Measurements from ENCODE around the gene CIAO2A. TPM values are rescaled to one million over a fixed set of nuclear protein-coding genes. Genes with fewer than 3 reads are reported as not detected.

Gene CIAO2A
- total RNA-seq, 1 experiment from 2014 or later, result 89.8 TPM

DNA sequence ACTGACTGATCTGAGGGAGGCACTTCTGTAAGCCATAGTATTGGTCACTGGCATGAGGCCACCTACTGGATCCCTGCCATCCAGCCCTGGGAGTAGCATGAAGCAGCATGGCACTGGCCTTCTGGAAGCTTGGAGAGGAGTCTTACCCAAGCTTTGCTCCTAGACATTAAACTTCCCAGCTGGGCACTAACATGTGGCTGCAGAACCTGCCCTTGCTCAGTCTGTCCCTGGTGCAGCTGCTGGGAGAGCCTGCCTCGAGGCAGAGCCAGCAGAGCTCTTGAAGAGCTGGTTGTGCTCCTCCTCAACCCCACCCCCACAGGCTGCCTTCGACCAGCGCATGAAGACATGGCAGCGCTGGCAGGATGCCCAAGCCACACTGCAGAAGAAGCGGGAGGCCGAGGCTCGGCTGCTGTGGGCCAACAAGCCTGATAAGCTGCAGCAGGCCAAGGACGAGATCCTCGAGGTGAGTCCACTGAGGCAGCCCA lies 40.7 kb upstream of the CIAO2A start:
- ChIA-PET POLR2A (no interaction called here), CTCF (no interaction called here)
- no TSS peak for BruUV-seq (replicated peaks)
- DNase-seq (ENCODE audit: low read depth, low spot score), result no peak
- ATAC-seq, result no peak
- Histone ChIP-seq H3K4me1 (ENCODE audit: control insufficient read depth, insufficient read depth, low read length) (no peaks in the 10 kb centered on the region), H3K4me3 (ENCODE audit: low read depth in 2 of 2, low read length in 2 of 2) (no peak overlapping the region), H3K9me3 (ENCODE audit: control insufficient read depth, insufficient read depth, low read depth, low read length) (no peaks in the 10 kb centered on the region), H3K36me3 (ENCODE audit: control insufficient read depth, insufficient read depth, low read length) (peaks cover 33% of the 10 kb centered on the region), H3K27ac (ENCODE audit: low read length) (no peak overlapping the region), H3K27me3 (ENCODE audit: control insufficient read depth, insufficient read depth, low read length) (no peaks in the 10 kb centered on the region)
- TF ChIP-seq TCF7L2 (IDR thresholded peaks at IDR 0.05; ENCODE audit: low read depth, low read length) (no peak), SIN3A (IDR thresholded peaks at IDR 0.05; ENCODE audit: borderline replicate concordance, insufficient read depth, low read depth, low read length) (no peak), REST (IDR thresholded peaks at IDR 0.05; ENCODE audit: insufficient read depth in 1 of 2, low read depth in 2 of 2, low read length in 1 of 2) (no peak), POLR2AphosphoS5 (IDR thresholded peaks at IDR 0.05; ENCODE audit: low read depth, low read length) (no peak)
- intact Hi-C loops (cut with micrococcal nuclease; ENCODE audit: unreplicated experiment), result no loop called here
- in situ Hi-C loops (cut with HindIII; ENCODE audit: low pct_unique_long_range_greater_than_20kb, low sequenced_read_pairs), result no loop called here

DNA sequence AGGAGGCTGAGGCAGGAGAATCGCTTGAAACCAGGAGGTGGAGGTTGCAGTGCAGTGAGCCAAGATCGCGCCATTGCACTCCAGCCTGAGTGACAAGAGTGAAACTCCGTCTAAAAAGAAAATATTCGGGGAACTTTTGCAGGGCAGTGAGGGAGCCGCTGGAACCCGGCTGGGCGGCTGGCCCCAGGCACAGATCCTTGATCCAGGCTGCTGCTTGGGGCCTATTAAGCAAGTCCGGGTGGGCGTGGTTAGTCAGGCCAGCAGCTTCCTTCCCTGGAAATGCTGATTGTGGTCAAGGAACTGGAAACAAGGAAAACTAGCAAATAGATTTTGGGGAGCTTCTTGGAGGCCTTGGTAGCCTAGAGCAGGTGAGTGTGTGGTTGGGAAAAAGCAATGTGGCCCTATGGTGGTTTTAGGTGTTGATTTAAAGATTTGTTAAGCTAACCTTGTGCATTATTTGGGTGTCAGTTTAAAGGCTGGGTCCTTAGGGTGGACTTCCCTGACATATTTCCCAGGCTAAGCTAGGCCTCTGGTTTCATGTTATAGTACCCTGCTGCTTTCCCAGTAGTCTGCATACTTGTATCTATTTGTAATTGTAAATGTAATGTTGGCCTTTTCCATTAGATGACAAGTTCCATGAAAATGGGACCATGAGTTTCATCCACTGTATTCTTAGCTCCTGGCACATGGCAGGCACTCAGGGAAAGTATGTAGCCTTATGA lies 40.1 kb upstream of the CIAO2A start:
- H3K36me3 ChIP-seq (ENCODE audit: control insufficient read depth, insufficient read depth, low read length), result peaks cover 32% of the 10 kb centered on the region
- intact Hi-C loops (cut with micrococcal nuclease; ENCODE audit: unreplicated experiment), result no loop called here
- no peaks in the 10 kb centered on the region for H3K9me3 ChIP-seq (ENCODE audit: control insufficient read depth, insufficient read depth, low read depth, low read length)
- BruUV-seq (replicated peaks), result no TSS peak
- DNase-seq (ENCODE audit: low read depth, low spot score) (no peak), ATAC-seq (no peak)
- TF ChIP-seq SIN3A (IDR thresholded peaks at IDR 0.05; ENCODE audit: borderline replicate concordance, insufficient read depth, low read depth, low read length), result no peak
- no peak for TF ChIP-seq TCF7L2 (IDR thresholded peaks at IDR 0.05; ENCODE audit: low read depth, low read length)
- no peak for TF ChIP-seq POLR2AphosphoS5 (IDR thresholded peaks at IDR 0.05; ENCODE audit: low read depth, low read length)
- no peak for TF ChIP-seq CTCF (IDR thresholded peaks at IDR 0.05)
- TF ChIP-seq REST (IDR thresholded peaks at IDR 0.05; ENCODE audit: insufficient read depth in 1 of 2, low read depth in 2 of 2, low read length in 1 of 2), result no peak
- in situ Hi-C loops (cut with HindIII; ENCODE audit: low pct_unique_long_range_greater_than_20kb, low sequenced_read_pairs), result no loop called here
- H3K4me3 ChIP-seq (ENCODE audit: low read depth in 2 of 2, low read length in 2 of 2), result no peak overlapping the region
- no peak overlapping the region for H3K27ac ChIP-seq (ENCODE audit: low read length)
- ChIA-PET CTCF (no interaction called here), POLR2A (no interaction called here)
- no peaks in the 10 kb centered on the region for H3K4me1 ChIP-seq (ENCODE audit: control insufficient read depth, insufficient read depth, low read length)
- no peaks in the 10 kb centered on the region for H3K27me3 ChIP-seq (ENCODE audit: control insufficient read depth, insufficient read depth, low read length)
